Subcutaneous adipose tissue (tissue), 4 donors: ENCODE measurements around the gene SUGCT. TPM values are rescaled to one million over a fixed set of nuclear protein-coding genes. Genes with fewer than 3 reads are reported as not detected.

Experiments used
- small RNA-seq: library from RNA; depleted of rRNA; stranded (forward); fragments of <200 nt; gene quantifications from one replicate; pipeline ENCODE3, GENCODE V24; 2016
- total RNA-seq, 4 donors: library from RNA; depleted of rRNA; stranded (reverse); fragments of >200 nt; gene quantifications; one replicate each; pipeline ENCODE4 v1.1.0, GENCODE V29; 2016
- TF ChIP-seq, protein P1 (sequence below): fragments of 450-650 bp; IDR thresholded peaks from one replicate; pipeline ENCODE4 v1.5.1; 2016; ENCODE audit warnings: low read depth, mild to moderate bottlenecking, control low read depth, antibody characterized with exemption, moderate library complexity

The SUGCT gene
- total RNA-seq, 4 donors from 2014 or later, result 1.1 to 3.1 (median 1.8) TPM

DNA sequence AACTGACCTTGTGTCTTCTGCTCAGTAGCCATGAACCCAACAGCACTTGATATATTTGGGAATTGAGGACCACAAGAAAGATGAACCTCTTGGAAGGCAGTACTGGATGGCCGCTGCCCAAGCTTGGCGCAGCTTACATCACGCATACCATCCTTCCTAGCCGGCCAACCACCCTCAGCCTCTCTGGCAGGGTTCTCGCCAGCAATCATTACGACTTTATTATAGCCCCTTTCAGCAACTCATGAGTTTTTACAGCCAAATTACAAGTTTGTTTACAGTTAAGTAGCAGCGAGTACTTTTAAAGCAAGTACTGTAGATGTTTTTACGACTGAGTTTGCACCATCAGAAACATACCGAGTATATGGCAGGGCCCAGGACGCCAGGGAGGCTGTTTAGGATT, 769.1 kb downstream of the SUGCT start:
- TF ChIP-seq, protein P1, sequence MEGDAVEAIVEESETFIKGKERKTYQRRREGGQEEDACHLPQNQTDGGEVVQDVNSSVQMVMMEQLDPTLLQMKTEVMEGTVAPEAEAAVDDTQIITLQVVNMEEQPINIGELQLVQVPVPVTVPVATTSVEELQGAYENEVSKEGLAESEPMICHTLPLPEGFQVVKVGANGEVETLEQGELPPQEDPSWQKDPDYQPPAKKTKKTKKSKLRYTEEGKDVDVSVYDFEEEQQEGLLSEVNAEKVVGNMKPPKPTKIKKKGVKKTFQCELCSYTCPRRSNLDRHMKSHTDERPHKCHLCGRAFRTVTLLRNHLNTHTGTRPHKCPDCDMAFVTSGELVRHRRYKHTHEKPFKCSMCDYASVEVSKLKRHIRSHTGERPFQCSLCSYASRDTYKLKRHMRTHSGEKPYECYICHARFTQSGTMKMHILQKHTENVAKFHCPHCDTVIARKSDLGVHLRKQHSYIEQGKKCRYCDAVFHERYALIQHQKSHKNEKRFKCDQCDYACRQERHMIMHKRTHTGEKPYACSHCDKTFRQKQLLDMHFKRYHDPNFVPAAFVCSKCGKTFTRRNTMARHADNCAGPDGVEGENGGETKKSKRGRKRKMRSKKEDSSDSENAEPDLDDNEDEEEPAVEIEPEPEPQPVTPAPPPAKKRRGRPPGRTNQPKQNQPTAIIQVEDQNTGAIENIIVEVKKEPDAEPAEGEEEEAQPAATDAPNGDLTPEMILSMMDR, result no peak

DNA sequence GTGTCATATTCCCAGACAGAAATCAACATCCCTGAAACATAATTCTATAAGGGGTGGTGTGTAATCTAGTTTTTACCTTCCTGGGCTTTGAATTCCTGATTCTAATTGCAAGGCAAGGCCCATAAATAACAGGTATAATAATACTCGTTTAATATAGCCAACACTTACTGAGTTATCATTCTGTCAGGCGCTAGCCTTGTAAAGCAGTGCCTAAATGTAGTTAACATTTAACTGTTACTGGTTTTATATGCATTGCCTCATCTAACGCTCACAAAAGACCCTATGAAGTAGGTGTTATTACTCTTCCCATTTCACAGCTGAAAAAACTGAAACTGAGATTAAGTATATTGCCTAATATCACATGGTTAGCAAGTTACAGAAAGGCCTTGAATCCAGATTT, 772.5 kb downstream of the SUGCT start:
- TF ChIP-seq, protein P1, result no peak

- TF ChIP-seq, protein P1, result no peak
Measured at GRCh38 chr7:40909346-40909980, 774.7 kb downstream of the SUGCT start.

Small RNAs within 50 kb of the gene (small RNA-seq; reads per million reads assigned to genes)
- not detected for gene AC006023.1
- gene AC006023.2, result not detected

Other genes starting within 250 kb of the SUGCT start
- 10 to 100 TPM; 65.6 to 81.9 (median 68.3) TPM for gene CDK13, start 184.7 kb upstream of the SUGCT start, total RNA-seq
- 10 to 100 TPM; 32.1 to 48.4 (median 34.0) TPM for gene MPLKIP, start 383 bp upstream of the SUGCT start, total RNA-seq